Esophagus muscularis mucosa (tissue), 4 donors: ENCODE results near the gene TRAFD1. TPM values are rescaled to one million over a fixed set of nuclear protein-coding genes. Genes with fewer than 3 reads are reported as not detected.

Experiments
- DNase-seq: peaks from one replicate; pipeline ENCODE4 v3.0.0-alpha.2; 2017; ENCODE audit errors: extremely low spot score
- H3K27ac ChIP-seq, 4 donors: fragments of 200-600 bp; sonication (generic); replicated peaks in 1 of 4; 1 replicate in 3 of 4; 2 replicates in 1 of 4; pipeline ENCODE4 v1.5.1; 2016 to 2019; ENCODE audit warnings: mild to moderate bottlenecking in 1 of 4
- H3K27me3 ChIP-seq, 4 donors: fragments of 200-600 bp; sonication (generic); one replicate each; pipeline versions ENCODE4 v1.5.1 to v1.6.0; 2016 to 2019
- H3K36me3 ChIP-seq, 4 donors: fragments of 200-600 bp; sonication (generic); one replicate each; pipeline ENCODE4 v1.5.1; 2016 to 2019
- H3K4me1 ChIP-seq, 4 donors: fragments of 200-600 bp; sonication (generic); one replicate each; pipeline ENCODE4 v1.5.1; 2016 to 2019
- H3K4me3 ChIP-seq, 4 donors: fragments of 200-600 bp; sonication (generic); 1 replicate in 2 of 4; 2 replicates in 2 of 4; pipeline ENCODE4 v1.5.1; 2016 to 2019; ENCODE audit warnings: mild to moderate bottlenecking in 4 of 4, moderate library complexity in 1 of 4
- H3K9me3 ChIP-seq, 4 donors: fragments of 200-600 bp; sonication (generic); 1 replicate in 3 of 4; 2 replicates in 1 of 4; pipeline ENCODE4 v1.5.1; 2016 to 2019
- CTCF ChIP-seq, 3 experiments: fragments of 200-600 bp in 2 of 3; fragments of 450-650 bp in 1 of 3; sonication (generic) in 2 of 3; IDR thresholded peaks; one replicate each; pipeline ENCODE4 v1.5.1; 2017 to 2019; ENCODE audit warnings: antibody characterized with exemption in 3 of 3, mild to moderate bottlenecking in 2 of 3, moderate library complexity in 1 of 3
- EP300 ChIP-seq: sonication (generic); formaldehyde crosslinking; IDR thresholded peaks from one replicate; pipeline ENCODE4 v1.6.1; 2017; ENCODE audit warnings: antibody characterized with exemption
- POLR2A ChIP-seq: fragments of 450-650 bp; IDR thresholded peaks from one replicate; pipeline ENCODE4 v1.6.1; 2017; ENCODE audit warnings: antibody characterized with exemption, moderate library complexity, mild to moderate bottlenecking, low read depth
- POLR2AphosphoS5 ChIP-seq, 2 donors: sonication (generic); formaldehyde crosslinking; IDR thresholded peaks; one replicate each; pipeline ENCODE4 v1.6.1; 2017; ENCODE audit warnings: antibody characterized with exemption in 2 of 2
- WGBS: methylation state at CpG from one replicate; pipeline ENCODE4 v1.1.5; 2018; 5-methylcytosine and 5-hydroxymethylcytosine counted together
- intact Hi-C: fragments of 100-400 bp; cut with DNase I; formaldehyde crosslinking; loops from one replicate; pipeline ENCODE4 v1.15.1; 2023
- total RNA-seq, 4 donors: library from RNA; depleted of rRNA; stranded (reverse); fragments of >200 nt; gene quantifications; one replicate each; pipeline versions ENCODE4 v1.1.0 to v1.2.1, GENCODE V29; 2016

TRAFD1 gene
- total RNA-seq, 4 donors from 2014 or later, result 27.2 to 37.4 (median 30.6) TPM

GRCh38 chr12:112176321-112177010 is 51.1 kb downstream of the TRAFD1 start:
- Histone ChIP-seq H3K4me3 (no peak overlapping the region), H3K27ac (no peak overlapping the region), H3K9me3 (no peaks in the 10 kb centered on the region), H3K4me1 (peaks cover 0 to 1% (median under 1%) of the 10 kb centered on the region in 4 donors), H3K36me3 (peaks cover 51 to 99% (median 81%) of the 10 kb centered on the region in 4 donors), H3K27me3 (no peaks in the 10 kb centered on the region)
- intact Hi-C loops, result no loop called here
- WGBS, result 78% methylated on average over 11 of the region's 11 CpGs
- TF ChIP-seq CTCF (IDR thresholded peaks at IDR 0.05) (no peak), EP300 (no peak), POLR2A (no peak), POLR2AphosphoS5 (IDR thresholded peaks at IDR 0.05) (no peak)
- no peak for DNase-seq

GRCh38 chr12:112178796-112179195 is 53.4 kb downstream of the TRAFD1 start:
- H3K4me3 ChIP-seq, result no peak overlapping the region
- no peak for DNase-seq
- no peak overlapping the region for H3K27ac ChIP-seq
- TF ChIP-seq POLR2AphosphoS5 (IDR thresholded peaks at IDR 0.05) (no peak), POLR2A (no peak), CTCF (IDR thresholded peaks at IDR 0.05) (no peak), EP300 (no peak)
- intact Hi-C loops, result no loop called here
- WGBS, result 97% methylated on average over 12 of the region's 15 CpGs
- no peaks in the 10 kb centered on the region for H3K27me3 ChIP-seq
- H3K4me1 ChIP-seq, result peaks cover 0 to 25% (median 22%) of the 10 kb centered on the region in 4 donors
- H3K36me3 ChIP-seq, result peaks cover 44 to 87% (median 70%) of the 10 kb centered on the region in 4 donors
- H3K9me3 ChIP-seq, result no peaks in the 10 kb centered on the region

GRCh38 chr12:112179341-112179740 is 54.0 kb downstream of the TRAFD1 start:
- peaks cover 0 to 29% (median 27%) of the 10 kb centered on the region in 4 donors for H3K4me1 ChIP-seq
- DNase-seq, result no peak
- H3K27me3 ChIP-seq, result no peaks in the 10 kb centered on the region
- H3K4me3 ChIP-seq, result no peak overlapping the region
- H3K9me3 ChIP-seq, result no peaks in the 10 kb centered on the region
- 93% methylated on average over 10 of the region's 11 CpGs for WGBS
- TF ChIP-seq POLR2AphosphoS5 (IDR thresholded peaks at IDR 0.05), result no peak
- no peak for TF ChIP-seq POLR2A
- TF ChIP-seq EP300, result no peak
- TF ChIP-seq CTCF (IDR thresholded peaks at IDR 0.05), result no peak
- intact Hi-C loops, result no loop called here
- no peak overlapping the region for H3K27ac ChIP-seq
- H3K36me3 ChIP-seq, result peaks cover 46 to 88% (median 72%) of the 10 kb centered on the region in 4 donors

GRCh38 chr12:112179916-112180315 is 54.6 kb downstream of the TRAFD1 start:
- no peak overlapping the region for H3K27ac ChIP-seq
- H3K36me3 ChIP-seq, result peaks cover 47 to 88% (median 72%) of the 10 kb centered on the region in 4 donors

More at GRCh38 chr12:112179916-112180315, 54.6 kb downstream of the TRAFD1 start:
- H3K9me3 ChIP-seq, result no peaks in the 10 kb centered on the region
- H3K4me3 ChIP-seq, result no peak overlapping the region
- H3K4me1 ChIP-seq, result peaks cover 0 to 31% (median 30%) of the 10 kb centered on the region in 4 donors
- no peaks in the 10 kb centered on the region for H3K27me3 ChIP-seq
- intact Hi-C loops, result no loop called here
- WGBS, result 93% methylated on average over 2 of the region's 2 CpGs
- TF ChIP-seq EP300 (no peak), POLR2A (no peak), CTCF (IDR thresholded peaks at IDR 0.05) (no peak), POLR2AphosphoS5 (IDR thresholded peaks at IDR 0.05) (no peak)
- DNase-seq, result no peak
